GM10248 (cell line): ENCODE results near the gene HORMAD2.

ENCODE experiments used
- CTCF ChIA-PET: fragments of 300-600 bp; sonication (Branson Sonifier 250); formaldehyde crosslinking; extraction: SDS; loops from one replicate; lab custom pipeline; 2021; ENCODE audit warnings: antibody characterized with exemption; lab: Yijun Ruan, JAX
- POLR2A ChIA-PET: fragments of 350-650 bp; sonication (Branson Sonifier 250); formaldehyde crosslinking; extraction: SDS; loops from one replicate; lab custom pipeline; 2020; ENCODE audit warnings: antibody characterized with exemption; lab: Yijun Ruan, JAX
- DNase-seq: peaks from one replicate; pipeline ENCODE4 v3.0.0; 2012; ENCODE audit errors: extremely low spot score
- CTCF ChIP-seq: IDR thresholded peaks from 2 replicates; pipeline ENCODE4 v1.5.1; 2012; ENCODE audit warnings: mild to moderate bottlenecking, low read depth; ENCODE audit errors: extremely low read depth, missing control alignments, control extremely low read depth

The HORMAD2 gene

DNA sequence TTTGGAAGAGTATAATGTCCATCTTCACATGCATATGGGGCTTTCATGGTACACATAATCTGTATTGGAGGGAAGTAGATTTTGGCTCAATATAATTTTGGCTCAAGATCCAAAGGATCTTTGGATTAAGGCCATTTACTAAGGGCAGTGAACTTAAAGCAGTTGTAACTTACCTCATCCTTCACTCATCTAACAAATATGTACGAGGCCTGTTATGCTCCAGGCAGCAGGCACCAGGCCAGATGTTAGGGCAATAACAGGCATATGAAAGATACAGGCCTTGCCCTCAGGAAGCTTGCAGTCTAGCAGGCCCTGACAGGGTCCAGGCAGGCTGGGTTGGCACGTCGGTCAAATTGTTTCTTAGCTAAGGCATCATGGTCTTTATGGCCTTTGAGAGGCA, 121.7 kb downstream of the HORMAD2 start:
- ChIA-PET POLR2A (no interaction called here), CTCF (no interaction called here)

GRCh38 chr22:30202531-30203006, 122.3 kb downstream of the HORMAD2 start:
- ChIA-PET CTCF (no interaction called here), POLR2A (no interaction called here)
- TF ChIP-seq CTCF, result no peak
- no peak for DNase-seq

More for the DNA sequence above, 121.7 kb downstream of the HORMAD2 start:
- no peak for TF ChIP-seq CTCF
- DNase-seq, result no peak

- ChIA-PET POLR2A (no interaction called here), CTCF (interaction anchor here (1.0 to 1.4 kb wide), 3 partner anchors 21 to 95 kb away, joined by 3 to 6 read pairs (median 4); no protein-coding TSS in a partner anchor)
- peak; percentile 12 for DNase-seq
- TF ChIP-seq CTCF, result no peak
These were observed 123.9 kb downstream of the HORMAD2 start for GRCh38 chr22:30204015-30204741.

DNA sequence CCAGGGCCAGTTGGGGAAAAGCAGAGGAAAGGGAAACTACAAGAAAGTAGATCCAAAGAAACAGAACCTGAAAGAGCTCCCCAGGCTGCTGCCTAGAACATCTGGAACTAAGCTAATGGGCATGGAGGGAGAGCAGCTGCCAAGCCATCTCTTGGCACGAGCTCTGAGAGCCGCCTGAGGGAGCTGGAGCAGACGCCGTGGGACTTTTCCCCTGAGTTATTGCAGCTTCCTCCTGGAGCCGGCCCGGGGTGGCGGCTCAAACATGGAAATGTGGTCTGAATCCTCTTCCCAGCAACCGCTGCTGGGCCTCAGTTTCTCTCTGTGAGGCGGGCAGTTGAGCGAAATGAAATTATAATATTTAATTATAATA, 124.5 kb downstream of the HORMAD2 start:
- CTCF ChIA-PET, result interaction anchor here (1.0 to 1.4 kb wide), 3 partner anchors 22 to 96 kb away, joined by 3 to 6 read pairs (median 4); no protein-coding TSS in a partner anchor
- POLR2A ChIA-PET, result no interaction called here
- no peak for TF ChIP-seq CTCF
- DNase-seq, result no peak

GRCh38 chr22:30205281-30206115, 125.2 kb downstream of the HORMAD2 start:
- ChIA-PET POLR2A (no interaction called here), CTCF (interaction anchor here (1.4 kb wide), 1 partner anchor 82 kb away, joined by 4 read pairs; no protein-coding TSS in a partner anchor)
- TF ChIP-seq CTCF, result no peak
- no peak for DNase-seq

DNA sequence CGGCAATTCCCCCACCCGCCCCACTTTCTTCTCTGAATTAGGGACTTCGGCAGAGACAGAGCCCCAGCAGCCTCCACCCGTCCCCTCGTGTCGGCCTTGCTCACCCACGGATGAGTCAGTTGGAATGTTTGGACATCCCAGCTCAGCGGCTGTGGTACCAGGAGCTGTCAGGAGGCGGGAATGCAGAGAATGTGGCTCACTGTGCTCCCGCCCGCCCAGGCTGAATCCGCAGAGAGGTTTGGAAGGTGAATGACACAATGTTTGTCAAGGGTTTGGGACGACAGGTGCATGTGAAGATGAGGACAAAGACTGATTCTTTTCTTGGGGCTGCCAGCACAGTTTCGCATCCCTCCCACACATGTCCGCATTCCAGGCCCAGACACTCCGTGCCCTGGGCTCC, 126.7 kb downstream of the HORMAD2 start:
- ChIA-PET POLR2A (no interaction called here), CTCF (no interaction called here)
- TF ChIP-seq CTCF, result no peak
- no peak for DNase-seq
